Stimulated activated CD4-positive, alpha-beta T cell treated with anti-CD3 and anti-CD28 coated beads, Interleukin-12 subunit alpha, Interleukin-12 subunit beta, amount 100 ng/mL, for 48 hours (primary cell): ENCODE measurements around the gene SGMS1.

Experiments used
- DNase-seq, 3 donors: peaks; one replicate each; pipeline ENCODE4 v3.0.0-alpha.2; 2020; ENCODE audit warnings: low read depth in 2 of 3, low spot score in 1 of 3

The SGMS1 gene

GRCh38 chr10:50346942-50347341, 276.8 kb downstream of the SGMS1 start:
- no peak for DNase-seq

GRCh38 chr10:50345545-50345944, 278.2 kb downstream of the SGMS1 start:
- no peak for DNase-seq

- no peak for DNase-seq
Measured at GRCh38 chr10:50343702-50344331, 279.9 kb downstream of the SGMS1 start.

- DNase-seq, result no peak
Measured at GRCh38 chr10:50341987-50342386, 281.8 kb downstream of the SGMS1 start.

GRCh38 chr10:50336140-50336539, 287.6 kb downstream of the SGMS1 start:
- no peak for DNase-seq

GRCh38 chr10:50335397-50335796, 288.4 kb downstream of the SGMS1 start:
- DNase-seq, result no peak

- no peak for DNase-seq
Measured at GRCh38 chr10:50334273-50334672, 289.5 kb downstream of the SGMS1 start.

GRCh38 chr10:50333872-50334271, 289.9 kb downstream of the SGMS1 start:
- no peak for DNase-seq

- no peak for DNase-seq
Measured at GRCh38 chr10:50332108-50332842, 291.5 kb downstream of the SGMS1 start.

- no peak for DNase-seq
Measured at GRCh38 chr10:50331486-50331885, 292.3 kb downstream of the SGMS1 start.

- no peak for DNase-seq
Measured at GRCh38 chr10:50326757-50327701, 296.7 kb downstream of the SGMS1 start.

GRCh38 chr10:50326172-50326555, 297.6 kb downstream of the SGMS1 start:
- no peak for DNase-seq

- no peak for DNase-seq
Measured at GRCh38 chr10:50325449-50326171, 298.1 kb downstream of the SGMS1 start.

GRCh38 chr10:50324680-50325393, 298.9 kb downstream of the SGMS1 start:
- no peak for DNase-seq

GRCh38 chr10:50324046-50324445, 299.7 kb downstream of the SGMS1 start:
- no peak for DNase-seq

- DNase-seq, result no peak
Measured at GRCh38 chr10:50322077-50322476, 301.7 kb downstream of the SGMS1 start.

- no peak for DNase-seq
Measured at GRCh38 chr10:50318129-50318528, 305.6 kb downstream of the SGMS1 start.

GRCh38 chr10:50316695-50317648, 306.8 kb downstream of the SGMS1 start:
- no peak for DNase-seq

- DNase-seq, result no peak
Measured at GRCh38 chr10:50316174-50316573, 307.6 kb downstream of the SGMS1 start.
